Measurements from ENCODE around the gene NSG1.
"Not testable (repeated sequence)": the region's sequence is repeated elsewhere in the genome, so short reads cannot be mapped to it uniquely, and the experiment has no call there.

The NSG1 gene

GRCh38 chr4:4461178-4461577, 74.3 kb downstream of the NSG1 start:
- no peak for TF ChIP-seq CTCF (IDR thresholded peaks at IDR 0.05; ENCODE audit: insufficient read depth, missing control alignments)
- FAIRE-seq (no peak), DNase-seq (ENCODE audit: insufficient read length, low spot score) (no peak)

GRCh38 chr4:4461850-4462249, 74.9 kb downstream of the NSG1 start:
- TF ChIP-seq CTCF (IDR thresholded peaks at IDR 0.05; ENCODE audit: insufficient read depth, missing control alignments) = no peak
- FAIRE-seq (no peak), DNase-seq (ENCODE audit: insufficient read length, low spot score) (no peak)

GRCh38 chr4:4462970-4463369, 76.1 kb downstream of the NSG1 start:
- FAIRE-seq (no peak), DNase-seq (ENCODE audit: insufficient read length, low spot score) (no peak)
- TF ChIP-seq CTCF (IDR thresholded peaks at IDR 0.05; ENCODE audit: insufficient read depth, missing control alignments) = no peak

- not testable (repeated sequence) for DNase-seq (ENCODE audit: insufficient read length, low spot score); FAIRE-seq
Observed at GRCh38 chr4:4465238-4465637, 78.3 kb downstream of the NSG1 start.

Measured in D721Med (cell line).